TTC549 (cell line): ENCODE data around the gene PDZRN4.
"Not testable (repeated sequence)": the region's sequence is repeated elsewhere in the genome, so short reads cannot be mapped to it uniquely, and the experiment has no call there.

Experiments
- FAIRE-seq: peaks from 2 replicates; lab custom pipeline; 2012; peaks lifted over from hg19 to GRCh38; lab: Jason Lieb, UNC

Gene PDZRN4

GRCh38 chr12:41217727-41218126 is 29.6 kb downstream of the PDZRN4 start:
- no peak for FAIRE-seq

DNA sequence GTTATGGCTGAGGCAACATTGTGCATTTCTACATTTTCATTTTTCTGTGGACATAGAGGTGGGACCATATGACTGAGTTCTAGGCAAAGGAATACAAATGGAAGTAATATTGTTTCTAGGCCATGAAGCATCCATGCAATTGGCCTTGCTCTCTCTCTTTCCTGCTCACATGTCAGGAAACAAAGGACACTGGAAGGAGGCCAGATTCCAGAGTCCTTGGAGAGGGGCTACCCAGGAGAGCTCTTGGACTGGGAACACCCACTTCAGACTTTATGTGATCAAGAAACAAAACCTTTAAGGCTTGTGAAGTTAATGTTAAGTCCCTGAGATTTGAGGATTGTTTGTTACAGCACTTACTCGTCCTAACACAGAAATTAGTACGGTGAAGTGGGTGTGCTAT is 32.8 kb downstream of the PDZRN4 start:
- FAIRE-seq: no peak

GRCh38 chr12:41221491-41221890 is 33.4 kb downstream of the PDZRN4 start:
- no peak for FAIRE-seq

DNA sequence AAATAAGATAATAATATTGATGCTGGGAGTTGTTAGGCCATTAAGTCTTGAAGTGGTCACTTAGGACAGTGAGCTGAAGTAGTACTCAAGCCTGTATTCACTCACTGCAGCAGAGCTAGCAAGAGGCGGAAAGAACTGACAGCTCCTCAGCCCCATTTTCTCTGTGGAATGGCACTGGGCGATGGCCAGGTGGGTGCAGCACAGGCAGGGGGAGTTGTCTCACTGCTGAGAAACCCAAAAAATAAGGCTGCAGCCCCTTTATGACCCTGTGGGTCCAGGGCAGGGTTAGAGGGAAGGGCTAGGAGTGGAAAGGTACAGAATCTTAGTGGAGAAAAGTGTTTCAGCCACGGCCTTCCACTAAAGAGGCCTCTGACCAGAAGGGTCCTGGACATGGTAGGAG is 35.5 kb downstream of the PDZRN4 start:
- no peak for FAIRE-seq

- FAIRE-seq: no peak
These were observed 35.9 kb downstream of the PDZRN4 start for GRCh38 chr12:41224066-41224465.

GRCh38 chr12:41225179-41225578 is 37.1 kb downstream of the PDZRN4 start:
- no peak for FAIRE-seq

GRCh38 chr12:41228066-41228820 is 40.1 kb downstream of the PDZRN4 start:
- FAIRE-seq: no peak

GRCh38 chr12:41230756-41231155 is 42.6 kb downstream of the PDZRN4 start:
- no peak for FAIRE-seq

GRCh38 chr12:41234692-41235091 is 46.6 kb downstream of the PDZRN4 start:
- no peak for FAIRE-seq

- FAIRE-seq: no peak
These were observed 54.5 kb downstream of the PDZRN4 start for GRCh38 chr12:41242603-41243002.

GRCh38 chr12:41248391-41248790 is 60.3 kb downstream of the PDZRN4 start:
- FAIRE-seq: no peak

- no peak for FAIRE-seq
These were observed 62.6 kb downstream of the PDZRN4 start for GRCh38 chr12:41250748-41251147.

- no peak for FAIRE-seq
These were observed 66.1 kb downstream of the PDZRN4 start for GRCh38 chr12:41254004-41254914.

DNA sequence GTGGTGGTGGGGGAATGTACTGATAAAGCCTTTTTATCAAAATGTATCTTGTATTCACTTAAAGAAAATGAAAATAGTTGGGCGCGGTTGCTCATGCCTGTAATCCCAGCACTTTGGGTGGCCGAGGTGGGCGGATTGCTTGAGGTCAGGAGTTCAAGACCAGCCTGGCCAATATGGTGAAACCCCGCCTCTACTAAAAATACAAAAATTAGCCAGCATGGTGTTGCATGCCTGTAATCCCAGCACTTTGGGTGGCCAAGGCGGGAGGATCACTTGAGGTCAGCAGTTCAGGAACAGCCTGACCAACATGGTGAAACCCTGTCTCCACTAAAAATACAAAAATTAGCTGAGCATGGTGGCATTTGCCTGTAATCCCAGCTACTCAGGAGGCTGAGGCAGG is 75.1 kb downstream of the PDZRN4 start:
- not testable (repeated sequence) for FAIRE-seq

DNA sequence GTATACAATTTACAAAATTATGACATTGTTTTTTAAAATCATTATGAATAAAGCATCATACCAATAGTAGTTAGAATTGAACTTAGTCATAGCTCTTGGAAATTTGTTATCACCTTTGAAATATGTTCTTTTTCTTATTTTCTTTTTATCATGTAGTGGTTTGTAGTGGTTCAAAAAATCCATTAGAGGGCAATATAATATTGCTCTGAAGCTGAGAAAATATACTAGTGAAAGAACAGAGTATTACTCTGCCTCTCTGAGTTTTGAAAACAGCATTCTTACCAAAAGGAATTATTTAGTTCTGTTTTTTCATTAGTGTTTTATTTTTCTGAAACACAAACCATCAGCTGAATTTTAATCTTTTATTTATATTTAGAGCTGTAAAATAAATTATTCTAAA is 76.2 kb downstream of the PDZRN4 start:
- FAIRE-seq: peak; percentile 60

DNA sequence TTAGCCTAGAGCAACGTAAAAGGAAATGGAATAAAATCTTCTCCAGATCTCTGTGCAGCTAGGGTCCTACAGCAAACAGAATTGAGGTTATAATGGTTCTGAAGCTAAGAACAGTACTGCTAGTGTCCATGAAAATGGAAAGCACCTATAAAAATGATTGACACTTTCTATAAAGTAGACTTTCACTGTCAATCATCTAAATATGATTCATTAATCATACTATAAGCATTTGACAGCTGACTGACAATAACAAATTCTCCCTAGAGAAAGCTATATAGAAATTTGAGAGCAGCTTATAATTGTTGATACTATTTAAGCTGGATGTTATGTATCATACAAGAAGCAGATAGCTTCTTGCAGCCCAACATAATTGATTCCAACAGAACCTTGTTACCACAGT is 80.9 kb downstream of the PDZRN4 start:
- no peak for FAIRE-seq

- FAIRE-seq: no peak
These were observed 83.4 kb downstream of the PDZRN4 start for GRCh38 chr12:41271489-41271888.

DNA sequence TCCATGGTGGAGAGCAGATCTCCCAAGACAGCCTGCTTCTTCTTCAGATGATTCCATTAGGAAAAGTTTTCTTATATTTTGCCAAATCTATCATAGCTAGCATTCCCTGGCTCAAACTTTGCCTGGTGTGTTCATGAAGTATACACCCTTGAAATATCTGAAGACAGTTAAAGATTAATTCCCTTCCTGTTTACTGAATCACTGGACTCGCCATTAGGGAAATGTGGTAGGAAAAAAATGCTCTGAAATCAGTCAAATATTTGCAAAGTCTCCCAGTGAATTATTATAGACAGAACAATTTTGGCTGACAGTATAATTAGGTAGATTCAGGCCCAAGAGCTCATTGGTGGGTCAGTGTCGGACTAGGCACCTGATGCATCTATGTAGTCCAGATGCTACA is 86.5 kb downstream of the PDZRN4 start:
- FAIRE-seq: no peak

- peak; percentile 62 for FAIRE-seq
These were observed 89.2 kb downstream of the PDZRN4 start for GRCh38 chr12:41277100-41277945.

DNA sequence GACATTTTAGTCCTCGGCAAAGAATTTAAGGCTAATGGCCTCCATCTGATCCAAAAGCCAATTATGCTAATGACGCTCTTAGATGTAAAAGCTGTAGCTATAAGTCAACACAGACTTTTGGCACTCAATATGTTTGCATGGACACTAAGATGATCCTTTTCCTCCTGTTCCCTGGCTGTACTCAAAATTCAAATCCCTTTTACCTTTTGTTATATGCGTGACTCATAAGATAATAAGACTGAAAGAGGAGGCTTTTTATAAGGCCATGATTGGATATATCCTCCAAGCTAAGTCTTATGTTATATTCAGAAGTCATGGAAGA is 89.8 kb downstream of the PDZRN4 start:
- FAIRE-seq: no peak

DNA sequence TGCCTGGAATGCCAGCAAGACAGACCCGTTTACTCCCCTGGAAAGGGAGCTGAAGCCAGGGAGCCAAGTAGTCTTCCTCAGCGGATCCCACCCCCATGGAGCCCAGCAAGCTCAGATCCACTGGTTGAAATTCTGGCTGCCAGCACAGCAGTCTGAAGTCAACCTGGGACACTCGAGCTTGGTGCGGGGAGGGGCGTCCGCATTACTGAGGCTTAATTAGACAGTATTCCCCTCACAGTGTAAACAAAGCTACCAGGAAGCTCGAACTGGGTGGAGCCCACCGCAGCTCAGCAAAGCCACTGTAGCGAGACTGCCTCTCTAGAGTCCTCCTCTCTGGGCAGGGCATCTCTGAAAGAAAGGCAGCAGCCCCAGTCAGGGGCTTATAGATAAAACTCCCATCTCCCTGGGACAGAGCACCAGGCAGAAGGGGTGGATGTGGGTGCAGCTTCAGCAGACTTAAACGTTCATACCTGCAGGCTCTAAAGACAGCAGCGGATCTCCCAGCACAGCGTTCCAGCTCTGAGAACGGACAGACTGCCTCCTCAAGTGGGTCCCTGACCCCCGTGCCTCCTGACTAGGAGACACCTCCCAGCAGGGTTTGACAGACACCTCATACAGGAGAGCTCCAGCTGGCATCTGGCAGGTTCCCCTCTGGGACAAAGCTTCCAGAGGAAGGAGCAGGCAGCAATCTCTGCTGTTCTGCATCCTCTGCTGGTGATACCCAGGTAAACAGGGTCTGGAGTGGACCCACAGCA is 92.4 kb downstream of the PDZRN4 start:
- FAIRE-seq: not testable (repeated sequence)

GRCh38 chr12:41285470-41285869 is 97.3 kb downstream of the PDZRN4 start:
- FAIRE-seq: not testable (repeated sequence)
